ENCODE measurements around the gene PARD3B.

PARD3B gene

DNA sequence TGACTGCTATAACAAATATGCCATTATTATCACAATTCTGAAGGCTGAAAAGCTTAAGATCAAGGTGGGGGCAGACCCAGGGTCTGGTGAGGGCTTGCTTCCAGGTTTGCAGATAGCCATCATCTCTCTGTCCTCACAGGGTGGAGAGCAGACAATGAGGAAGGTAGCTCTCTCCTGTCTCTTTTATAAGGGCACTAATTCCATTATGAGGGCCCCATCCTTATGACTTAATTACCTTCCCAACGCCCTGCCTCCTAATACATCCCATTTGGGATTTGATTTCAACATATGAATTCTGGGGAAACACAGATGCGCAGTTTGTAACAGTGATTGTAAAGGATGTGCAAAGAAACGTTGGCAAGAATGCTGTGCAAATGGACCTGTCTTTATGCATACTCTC is 44.8 kb downstream of the PARD3B start:
- DNase-seq (ENCODE audit: low read depth) = no peak

DNA sequence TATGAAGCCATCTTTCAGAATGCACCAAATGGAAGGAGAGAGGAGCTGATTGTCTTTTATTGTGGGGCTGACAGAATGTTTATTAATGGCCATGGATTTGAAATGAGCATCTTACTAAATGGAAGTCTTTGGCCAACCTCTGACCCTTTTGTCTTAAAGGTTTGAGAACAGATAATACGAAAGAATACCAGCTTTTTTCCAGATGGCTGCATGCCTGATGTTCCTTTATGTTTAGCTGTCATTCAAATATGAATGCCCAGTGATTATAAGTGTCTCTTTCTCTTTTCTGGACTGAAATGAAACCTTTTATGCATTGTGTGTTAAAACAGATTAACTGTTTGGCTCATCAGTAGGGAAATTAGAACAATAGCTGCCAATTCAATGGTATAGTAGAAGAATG is 46.0 kb downstream of the PARD3B start:
- DNase-seq (ENCODE audit: low read depth) = no peak

DNA sequence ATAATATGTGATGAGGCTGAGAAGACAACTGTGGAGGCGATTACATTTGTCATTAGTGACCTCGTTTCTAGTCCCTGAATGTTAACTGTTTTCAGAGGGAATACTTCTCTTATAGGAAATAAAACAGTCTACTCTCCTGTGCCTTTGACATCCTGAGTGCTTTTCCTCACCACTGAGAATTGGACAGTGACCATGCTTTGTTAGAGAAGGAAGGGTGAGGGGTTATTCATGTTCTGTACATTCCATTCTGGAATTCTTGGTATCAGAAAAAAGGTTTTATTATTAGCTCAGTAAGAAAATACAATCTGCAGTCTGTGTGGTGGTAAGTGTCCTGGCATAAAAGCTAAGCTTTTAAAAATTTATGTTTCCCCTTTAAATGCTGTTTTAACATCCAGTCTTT is 58.8 kb downstream of the PARD3B start:
- DNase-seq (ENCODE audit: low read depth) = no peak

DNA sequence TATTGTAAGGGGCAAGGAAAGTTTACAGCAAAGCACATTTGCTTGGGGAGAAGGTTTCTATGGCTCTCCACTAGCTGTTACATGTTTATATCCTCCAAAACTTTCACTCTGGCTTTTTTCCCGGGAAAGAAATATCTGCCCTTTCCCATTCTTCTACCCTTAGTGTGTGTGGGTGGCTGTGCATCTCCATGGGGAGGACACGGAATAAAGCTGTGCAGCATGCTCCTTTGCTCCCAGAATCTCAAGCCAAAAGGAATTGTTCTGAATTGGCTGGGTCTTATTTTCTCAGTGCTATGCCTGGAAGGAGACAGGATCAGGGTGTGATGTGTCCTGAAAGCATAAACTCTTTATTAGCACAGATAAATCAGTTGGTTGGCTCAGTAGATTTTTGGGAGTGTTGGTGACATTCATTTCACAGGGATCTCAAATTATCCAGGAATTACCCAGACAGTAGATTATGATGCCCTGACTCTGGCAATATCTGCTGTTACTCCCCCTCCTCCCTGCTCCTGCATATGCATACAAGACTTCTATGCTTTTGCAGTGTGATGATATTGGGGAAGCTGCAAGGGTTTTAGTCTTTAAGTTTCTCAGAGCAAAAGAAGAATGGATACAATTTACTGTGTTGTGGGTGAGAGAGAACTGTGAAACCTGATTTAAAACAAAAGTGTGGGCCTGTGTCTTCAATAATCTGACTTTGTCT is 63.1 kb downstream of the PARD3B start:
- no peak for DNase-seq (ENCODE audit: low read depth)

DNA sequence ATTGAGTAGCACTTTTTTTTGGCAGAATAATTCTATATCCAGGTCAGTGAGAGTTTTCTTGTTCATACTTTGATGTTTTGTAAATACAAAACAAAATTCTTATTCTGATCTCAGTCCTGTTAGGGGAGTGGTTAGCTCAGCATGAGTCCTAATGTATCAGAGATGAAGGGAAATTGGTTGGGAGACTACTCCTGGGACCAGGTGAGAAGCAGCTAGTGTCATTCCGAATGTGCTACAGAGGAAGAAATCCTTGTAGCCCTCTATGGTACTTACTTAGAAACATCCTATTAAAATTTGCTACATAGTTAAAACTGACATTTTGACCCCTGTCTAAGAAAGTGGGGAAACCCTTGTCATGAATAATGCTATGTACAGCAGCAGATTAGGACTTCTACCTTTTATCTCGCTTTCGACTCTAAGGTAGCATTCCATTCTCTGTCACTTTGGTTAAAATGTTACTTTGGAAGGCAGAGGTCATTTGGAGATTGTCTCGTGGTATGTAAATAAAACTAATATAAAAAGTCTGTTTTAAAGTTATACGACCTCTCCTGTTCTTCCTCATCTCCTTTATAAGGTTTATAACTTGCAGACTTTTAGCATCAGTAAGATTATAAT is 65.8 kb downstream of the PARD3B start:
- DNase-seq (ENCODE audit: low read depth) = no peak

DNA sequence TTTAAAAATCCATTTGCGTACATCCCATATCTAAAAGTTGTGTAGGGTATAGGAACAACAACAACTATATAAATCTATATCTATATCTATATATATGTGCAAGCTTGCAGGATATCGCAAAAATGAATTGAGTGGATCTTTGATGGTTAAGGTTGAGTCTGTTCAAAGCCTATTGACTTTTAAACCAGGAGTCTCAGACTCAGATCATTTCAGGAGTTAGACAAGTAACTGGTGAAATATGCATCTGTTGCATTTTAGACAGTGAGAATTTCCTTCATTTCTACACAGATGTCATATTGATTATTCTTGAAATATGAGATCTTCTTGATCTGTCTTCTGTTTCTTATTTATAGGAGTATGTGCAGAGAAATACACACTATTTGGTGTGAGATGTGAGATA is 66.5 kb downstream of the PARD3B start:
- no peak for DNase-seq (ENCODE audit: low read depth)

DNA sequence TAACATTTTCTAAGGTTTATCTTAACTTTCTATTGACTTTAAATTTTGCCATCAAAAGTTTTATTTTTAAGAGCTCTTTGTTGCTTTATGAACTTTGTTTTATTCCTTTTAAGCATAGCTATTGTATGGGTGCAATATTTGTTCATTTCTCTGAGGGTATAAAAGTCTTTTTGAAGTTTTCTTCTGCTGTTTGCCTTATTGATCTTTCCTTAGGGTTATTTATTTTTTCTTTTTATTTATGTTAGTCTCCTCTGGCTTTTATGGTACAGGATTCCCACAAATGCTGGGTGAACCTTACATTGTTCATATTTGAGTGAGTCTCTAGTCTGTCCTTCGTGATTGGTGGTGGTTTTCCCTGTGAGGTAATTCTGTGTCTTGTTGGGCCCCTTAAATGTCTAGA is 68.4 kb downstream of the PARD3B start:
- DNase-seq (ENCODE audit: low read depth) = no peak

DNA sequence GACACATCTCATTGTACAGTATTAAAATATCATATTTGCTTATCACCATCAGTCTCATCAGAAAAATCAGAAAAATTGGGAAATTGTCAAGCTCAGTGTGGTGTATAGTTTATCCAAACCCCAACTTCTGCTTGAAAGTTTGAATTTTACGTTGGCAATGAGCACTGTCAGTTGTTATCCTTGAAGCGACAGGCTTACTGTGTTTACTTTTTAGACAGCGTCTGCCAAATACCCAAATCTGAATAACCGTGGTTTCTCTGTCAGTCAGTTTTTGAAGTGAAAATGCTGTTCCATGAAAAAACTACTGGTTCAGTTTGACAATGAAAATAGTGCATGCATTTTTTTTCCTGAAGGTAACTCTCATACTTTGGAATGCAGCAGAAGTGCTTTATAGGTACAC is 70.2 kb downstream of the PARD3B start:
- DNase-seq (ENCODE audit: low read depth) = no peak

DNA sequence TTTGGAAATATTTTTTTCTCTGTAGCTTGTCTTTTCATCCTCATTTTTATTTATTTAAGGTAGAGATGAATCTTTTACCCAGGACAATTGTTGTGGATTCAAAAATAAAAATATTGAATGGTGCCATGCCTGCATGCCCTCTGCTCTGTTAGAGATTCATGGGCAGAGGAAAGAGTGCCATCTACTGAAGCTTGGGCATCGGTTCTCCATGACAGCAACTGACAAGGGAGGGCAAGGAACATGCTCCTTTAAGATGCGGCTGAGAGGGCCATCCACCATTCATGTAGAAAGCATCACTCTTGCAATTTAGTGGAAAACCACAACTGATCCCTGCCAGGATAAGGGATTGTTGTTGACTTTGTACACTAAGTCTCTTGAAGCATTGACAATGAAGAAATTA is 79.9 kb downstream of the PARD3B start:
- DNase-seq (ENCODE audit: low read depth) = no peak

DNA sequence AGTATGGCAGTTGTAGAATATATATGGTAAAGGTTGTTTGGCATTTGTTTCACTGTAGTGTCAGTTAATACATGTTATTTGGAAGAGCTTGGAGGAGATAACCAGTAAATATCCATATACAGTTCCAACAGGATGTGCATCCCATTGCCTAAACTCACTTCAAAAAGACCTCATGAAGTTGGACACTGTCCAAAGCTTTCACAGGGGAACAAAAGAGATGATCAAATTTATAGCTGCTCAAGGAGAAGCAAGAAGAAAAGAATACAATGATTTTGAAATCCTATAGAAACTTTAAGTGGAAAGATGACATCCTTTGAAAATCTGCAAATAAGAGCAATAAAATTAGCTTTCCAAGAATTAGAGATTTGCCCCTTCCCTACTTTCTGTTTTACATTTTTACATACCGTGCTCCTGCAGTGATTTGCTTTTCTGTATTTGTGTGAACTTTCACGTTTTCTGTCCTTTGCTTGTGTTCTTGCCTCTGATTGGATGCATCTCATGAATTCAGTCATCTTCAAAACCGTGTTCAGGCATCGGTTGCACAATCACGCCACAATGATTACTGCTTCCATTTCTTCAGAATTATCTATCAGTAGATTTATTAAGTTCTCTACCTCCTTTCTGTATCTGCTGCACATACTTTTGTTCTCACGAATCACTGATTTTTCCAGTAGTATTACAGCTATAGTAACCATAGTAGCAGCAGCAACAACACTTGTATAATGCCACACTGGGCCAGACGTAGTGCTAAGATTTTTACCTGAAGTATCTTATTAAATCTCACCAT is 83.8 kb downstream of the PARD3B start:
- no peak for DNase-seq (ENCODE audit: low read depth)

DNA sequence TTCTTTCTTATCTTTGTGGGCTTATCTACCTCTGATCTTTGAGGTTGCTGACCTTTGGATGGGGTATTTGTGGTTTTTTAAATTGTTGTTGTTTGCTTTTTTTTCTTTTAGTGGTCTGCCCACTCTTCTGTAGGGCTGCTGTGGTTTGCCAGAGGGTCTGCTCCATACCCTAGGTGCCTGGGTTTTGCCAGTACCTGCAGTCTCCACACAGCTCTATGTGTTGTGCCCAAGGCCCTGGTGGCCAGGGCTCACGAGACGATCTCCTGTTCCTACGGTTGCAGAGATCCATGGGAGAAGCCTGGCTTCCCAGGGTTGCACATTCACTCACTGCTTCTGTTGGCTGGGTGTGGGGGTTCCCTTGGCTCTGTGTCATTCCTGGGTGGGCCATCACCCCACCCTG is 87.1 kb downstream of the PARD3B start:
- no peak for DNase-seq (ENCODE audit: low read depth)

DNA sequence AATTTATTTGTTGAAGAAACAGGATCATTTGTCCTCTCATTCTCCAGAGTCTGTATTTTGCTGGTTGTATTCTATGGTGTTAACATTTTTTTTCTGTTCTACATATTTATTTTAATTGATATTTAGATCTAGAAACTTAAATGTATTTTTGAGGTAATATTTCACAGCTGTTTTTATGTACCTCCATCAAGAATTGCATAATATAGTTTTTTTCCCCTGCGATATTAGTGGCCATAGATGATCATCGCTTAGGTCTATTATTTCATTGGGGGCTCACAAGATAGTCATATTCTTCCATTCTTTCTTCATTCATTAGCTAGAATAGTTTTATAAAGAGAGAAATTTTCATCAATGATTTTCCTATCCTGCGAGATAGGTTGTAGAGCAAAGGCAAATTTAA is 89.3 kb downstream of the PARD3B start:
- no peak for DNase-seq (ENCODE audit: low read depth)

DNA sequence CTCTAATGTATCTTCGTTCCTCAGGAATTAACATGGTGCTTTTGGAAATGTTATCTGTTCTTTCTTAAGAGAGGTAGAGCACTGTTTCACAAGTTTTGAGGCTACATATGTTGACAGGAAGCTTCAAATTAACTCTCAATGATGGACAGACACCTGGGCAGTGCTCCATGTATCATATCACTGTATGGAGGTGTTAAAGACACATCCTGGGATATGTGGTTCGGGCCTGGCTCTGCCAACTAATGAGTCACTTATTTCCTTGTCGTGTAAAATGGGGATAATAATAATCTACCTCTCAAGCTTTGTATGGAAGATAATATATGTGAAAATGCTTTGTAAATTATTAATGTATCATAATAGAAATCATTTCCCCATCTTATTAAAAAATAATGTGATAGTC is 90.2 kb downstream of the PARD3B start:
- no peak for DNase-seq (ENCODE audit: low read depth)

DNA sequence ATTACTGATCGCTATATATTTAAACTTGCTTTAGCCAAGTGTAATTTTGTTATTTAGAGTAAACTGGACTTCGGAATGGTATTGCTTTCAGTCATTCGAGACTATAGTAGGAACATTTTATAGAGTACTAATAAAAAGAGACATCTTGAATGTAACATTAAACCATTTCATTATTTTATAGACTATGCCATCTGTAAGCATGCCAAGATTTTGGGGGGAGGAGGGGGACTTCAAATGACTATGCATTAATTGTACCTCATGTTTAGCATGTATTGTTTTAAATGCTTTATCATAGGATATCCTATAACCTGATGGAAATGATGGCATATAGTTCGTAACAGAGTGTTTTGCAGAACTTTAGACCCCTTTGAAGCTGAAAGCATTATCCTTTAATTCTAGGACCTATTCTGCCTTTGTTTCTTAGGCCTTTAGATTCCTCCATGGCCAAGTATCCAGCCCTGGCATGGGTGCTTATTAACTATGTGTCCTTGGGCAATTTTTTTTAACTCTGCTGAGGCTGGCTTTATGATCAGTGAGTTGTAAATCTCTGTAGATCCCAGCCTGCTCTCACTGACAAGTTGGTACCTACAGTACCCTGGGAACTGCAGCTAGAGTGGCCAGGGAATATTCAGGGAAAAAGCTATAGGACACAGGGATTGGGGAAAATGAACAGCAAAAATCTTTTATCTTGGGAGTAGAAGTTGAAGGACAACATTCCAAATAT is 93.4 kb downstream of the PARD3B start:
- no peak for DNase-seq (ENCODE audit: low read depth)

DNA sequence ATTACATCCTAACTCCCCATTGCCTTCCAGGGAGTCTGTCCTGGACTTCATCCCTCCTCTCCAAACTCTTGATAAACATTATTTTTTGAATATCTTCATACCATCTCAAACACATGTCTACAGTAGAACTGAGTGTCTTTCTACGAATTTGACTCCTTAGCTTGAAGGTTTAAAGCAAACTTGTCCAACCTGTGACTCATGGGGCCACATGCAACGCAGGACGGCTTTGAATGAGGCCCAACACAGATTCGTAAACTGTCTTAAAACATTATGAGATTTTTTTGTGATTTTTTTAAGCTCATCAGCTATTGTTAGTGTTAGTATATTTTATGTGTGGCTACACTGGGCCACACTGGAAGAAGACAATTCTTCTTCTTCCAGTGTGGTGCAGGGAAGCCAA is 98.1 kb downstream of the PARD3B start:
- DNase-seq (ENCODE audit: low read depth) = no peak

DNA sequence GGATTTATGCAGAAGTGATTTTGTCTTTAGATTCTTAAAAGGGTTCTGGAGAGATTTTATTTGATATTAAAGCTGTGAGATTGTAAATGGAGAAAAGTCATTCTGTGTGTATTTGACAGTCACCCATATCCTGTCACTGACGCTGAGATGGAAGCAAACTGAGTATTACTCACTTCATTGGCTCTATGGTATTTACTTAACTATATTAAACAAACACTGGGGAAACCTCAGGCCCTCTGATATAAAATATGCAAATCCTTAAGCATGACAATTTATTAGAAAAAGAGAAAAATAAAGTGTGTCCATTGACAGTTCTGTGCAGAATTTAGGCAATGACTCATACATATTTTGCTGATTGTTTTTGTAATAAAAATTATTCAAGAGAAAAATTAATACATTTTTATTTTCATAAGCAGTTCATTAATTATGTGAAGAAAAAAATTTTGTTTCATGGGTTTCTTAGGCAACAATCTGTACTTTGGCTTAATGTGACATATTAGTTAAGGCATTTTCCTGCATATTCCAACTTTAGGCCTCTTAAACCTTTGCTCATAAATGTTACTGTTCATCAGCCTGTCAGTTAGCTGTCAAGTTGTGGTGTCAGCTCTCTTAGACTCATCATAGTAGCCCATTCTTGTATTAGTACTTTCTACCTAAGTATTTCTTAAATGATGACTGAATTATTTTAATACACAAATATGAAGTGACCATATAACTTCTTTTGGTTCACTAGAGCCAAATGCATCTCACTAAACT is 99.9 kb downstream of the PARD3B start:
- no peak for DNase-seq (ENCODE audit: low read depth)

DNA sequence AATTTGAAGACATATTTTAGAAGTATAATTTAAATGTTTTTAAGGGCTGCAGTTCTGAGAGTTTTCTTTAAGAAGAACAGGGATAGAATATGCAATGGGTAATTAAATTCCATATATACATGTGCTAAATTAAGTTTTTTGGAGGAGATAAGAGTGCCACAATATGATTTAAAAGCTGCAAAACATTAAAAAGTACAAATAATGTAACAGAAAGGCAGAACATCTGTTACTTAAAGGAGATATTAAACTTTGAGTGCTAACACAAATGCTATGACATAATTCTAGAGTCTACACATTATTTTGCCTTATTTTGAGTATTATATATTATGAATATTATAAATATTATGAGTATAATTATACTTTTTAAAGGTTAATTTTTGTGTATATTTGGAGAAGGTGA is 102.4 kb downstream of the PARD3B start:
- DNase-seq (ENCODE audit: low read depth) = no peak

DNA sequence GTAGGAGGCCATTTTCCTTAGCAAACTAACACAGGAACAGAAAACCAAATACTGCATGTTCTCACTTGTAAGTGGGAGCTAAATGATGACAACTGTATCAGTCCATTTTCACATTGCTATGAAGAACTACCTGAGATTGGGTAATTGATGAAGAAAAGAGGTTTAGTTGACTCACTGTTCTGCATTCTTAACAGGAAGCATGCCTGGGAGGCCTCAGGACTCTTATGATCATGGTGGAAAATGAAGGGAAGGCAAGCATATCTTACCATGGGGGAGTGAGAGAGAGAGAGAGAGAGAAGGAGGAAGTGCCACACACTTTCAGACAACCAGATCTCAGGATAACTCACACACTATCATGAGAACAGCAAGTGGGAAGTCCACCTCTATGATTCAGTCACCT is 105.3 kb downstream of the PARD3B start:
- no peak for DNase-seq (ENCODE audit: low read depth)

DNA sequence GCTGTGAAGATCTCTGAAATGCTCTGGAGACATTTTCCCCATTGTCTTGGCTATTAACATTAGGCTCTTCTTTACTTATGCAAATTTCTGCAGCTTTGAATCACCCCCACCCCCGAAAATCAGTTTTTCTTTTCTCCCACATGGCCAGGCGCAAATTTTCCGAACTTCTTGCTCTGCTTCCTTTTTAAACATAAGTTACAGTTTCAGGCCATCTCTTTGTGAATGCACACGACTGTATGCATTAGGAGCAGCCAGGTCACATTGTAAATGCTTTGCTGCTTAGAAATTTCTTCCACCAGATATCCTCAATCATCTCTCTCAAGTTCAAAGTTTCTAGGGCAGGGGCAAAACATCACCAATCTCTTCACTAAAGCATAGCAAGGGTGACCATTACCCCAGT is 106.8 kb downstream of the PARD3B start:
- no peak for DNase-seq (ENCODE audit: low read depth)

DNA sequence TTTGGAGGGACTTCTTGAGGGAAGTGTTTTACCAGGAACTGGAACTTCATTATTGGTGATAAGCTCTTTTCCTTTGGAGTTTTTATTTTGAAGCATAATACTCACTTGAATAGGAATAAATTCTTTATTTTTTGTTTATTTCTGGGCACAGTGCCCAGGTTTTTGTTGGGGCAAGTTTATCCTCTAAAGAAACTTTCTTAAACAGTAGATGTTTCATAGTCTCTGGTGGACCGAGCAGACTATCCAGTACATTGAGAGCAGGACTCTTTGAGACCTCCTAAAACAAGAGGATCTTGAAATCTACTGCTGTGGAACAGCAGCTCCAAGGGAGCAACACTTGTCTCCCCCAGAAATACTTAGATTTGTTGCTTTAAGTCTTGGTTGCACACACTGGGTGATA is 109.4 kb downstream of the PARD3B start:
- DNase-seq (ENCODE audit: low read depth) = no peak

DNA sequence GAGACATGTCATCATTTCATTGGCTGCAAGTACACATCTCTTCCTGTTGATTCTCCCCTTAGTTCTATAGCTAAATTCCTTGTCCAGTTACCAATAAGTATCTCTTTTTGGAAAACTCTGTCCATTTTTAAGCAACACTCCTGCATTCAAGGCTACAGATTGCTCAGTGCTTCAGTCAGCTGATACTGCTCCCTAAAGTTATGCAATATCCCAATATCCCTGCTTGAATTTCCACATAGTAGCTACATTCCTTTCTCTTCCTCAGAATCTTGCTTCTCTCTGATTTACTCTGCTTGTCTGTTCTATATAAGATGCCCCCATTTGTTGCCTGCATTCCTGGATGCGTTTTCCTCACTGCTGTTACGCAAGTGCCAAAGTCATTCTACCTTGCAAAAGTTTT is 109.8 kb downstream of the PARD3B start:
- DNase-seq (ENCODE audit: low read depth) = no peak

DNA sequence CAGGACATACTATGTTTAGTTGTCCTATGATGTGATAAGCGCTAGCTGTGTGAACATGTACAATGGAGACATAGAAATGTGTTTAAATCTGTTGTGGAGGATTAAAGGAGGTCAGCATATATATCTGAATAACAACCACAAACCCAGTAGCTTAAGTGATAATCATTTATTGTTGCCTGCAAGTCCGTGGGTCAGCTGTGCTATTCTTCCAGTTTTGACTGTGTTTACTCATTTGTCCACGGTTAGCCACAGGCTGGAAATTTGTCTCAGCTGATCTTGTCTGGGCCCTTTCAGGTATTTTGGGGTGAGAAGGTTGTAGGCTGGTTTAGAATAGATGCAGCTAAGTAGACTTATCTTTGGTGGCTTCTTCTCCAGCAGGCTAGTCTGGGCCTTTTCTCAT is 110.4 kb downstream of the PARD3B start:
- no peak for DNase-seq (ENCODE audit: low read depth)
